Measurements from ENCODE around the gene ST8SIA1. TPM values are rescaled to one million over a fixed set of nuclear protein-coding genes. Genes with fewer than 3 reads are reported as not detected.

The ST8SIA1 gene
- total RNA-seq, 3 donors from 2014 or later: 2.6 to 11.1 (median 10.4) TPM

GRCh38 chr12:22285846-22286245 lies 48.7 kb downstream of the ST8SIA1 start:
- Histone ChIP-seq H3K36me3 (no peaks in the 10 kb centered on the region), H3K9me3 (no peaks in the 10 kb centered on the region), H3K4me3 (no peak overlapping the region), H3K27me3 (no peaks in the 10 kb centered on the region), H3K27ac (no peak overlapping the region), H3K4me1 (peaks cover 9 to 13% of the 10 kb centered on the region in 2 donors)
- DNase-seq (ENCODE audit: low spot score in 2 of 2): no peak
- no peak for TF ChIP-seq POLR2A (IDR thresholded peaks at IDR 0.05)
- no peak for TF ChIP-seq POLR2AphosphoS5 (IDR thresholded peaks at IDR 0.05)
- no peak for TF ChIP-seq CTCF (IDR thresholded peaks at IDR 0.05)
- intact Hi-C loops (cut with DNase I; ENCODE audit: low total_unique reads): no loop called here

GRCh38 chr12:22284871-22285270 lies 49.6 kb downstream of the ST8SIA1 start:
- H3K4me3 ChIP-seq: no peak overlapping the region
- no peak overlapping the region for H3K27ac ChIP-seq
- peaks cover 9 to 13% of the 10 kb centered on the region in 2 donors for H3K4me1 ChIP-seq
- TF ChIP-seq POLR2AphosphoS5 (IDR thresholded peaks at IDR 0.05): no peak
- no peak for TF ChIP-seq POLR2A (IDR thresholded peaks at IDR 0.05)
- TF ChIP-seq CTCF (IDR thresholded peaks at IDR 0.05): no peak
- H3K36me3 ChIP-seq: no peaks in the 10 kb centered on the region
- intact Hi-C loops (cut with DNase I; ENCODE audit: low total_unique reads): no loop called here
- H3K27me3 ChIP-seq: no peaks in the 10 kb centered on the region
- H3K9me3 ChIP-seq: no peaks in the 10 kb centered on the region
- DNase-seq (ENCODE audit: low spot score in 2 of 2): no peak

GRCh38 chr12:22283508-22283907 lies 51.0 kb downstream of the ST8SIA1 start:
- intact Hi-C loops (cut with DNase I; ENCODE audit: low total_unique reads): no loop called here
- H3K4me3 ChIP-seq: peak overlapping the region in 1 of 3 donors; percentile 2
- no peak for TF ChIP-seq POLR2A (IDR thresholded peaks at IDR 0.05)
- TF ChIP-seq POLR2AphosphoS5 (IDR thresholded peaks at IDR 0.05): no peak
- peak in 1 of 3 donors; percentile 18 for TF ChIP-seq CTCF (IDR thresholded peaks at IDR 0.05)

GRCh38 chr12:22283006-22283506 lies 51.5 kb downstream of the ST8SIA1 start:
- H3K27me3 ChIP-seq: no peaks in the 10 kb centered on the region
- intact Hi-C loops (cut with DNase I; ENCODE audit: low total_unique reads): no loop called here
- H3K4me1 ChIP-seq: peaks cover 9 to 13% of the 10 kb centered on the region in 2 donors
- no peaks in the 10 kb centered on the region for H3K9me3 ChIP-seq
- no peaks in the 10 kb centered on the region for H3K36me3 ChIP-seq
- no peak for DNase-seq (ENCODE audit: low spot score in 2 of 2)
- peak overlapping the region; percentile 69 to 90 for H3K27ac ChIP-seq
- no peak for TF ChIP-seq POLR2A (IDR thresholded peaks at IDR 0.05)
- no peak for TF ChIP-seq CTCF (IDR thresholded peaks at IDR 0.05)
- TF ChIP-seq POLR2AphosphoS5 (IDR thresholded peaks at IDR 0.05): no peak
- peak overlapping the region in 1 of 3 donors; percentile 2 for H3K4me3 ChIP-seq

More at GRCh38 chr12:22283508-22283907, 51.0 kb downstream of the ST8SIA1 start:
- Histone ChIP-seq H3K9me3 (no peaks in the 10 kb centered on the region), H3K4me1 (peaks cover 9 to 13% of the 10 kb centered on the region in 2 donors), H3K27me3 (no peaks in the 10 kb centered on the region), H3K27ac (peak overlapping the region; percentile 69 to 90), H3K36me3 (no peaks in the 10 kb centered on the region)
- no peak for DNase-seq (ENCODE audit: low spot score in 2 of 2)

GRCh38 chr12:22282283-22282682 lies 52.2 kb downstream of the ST8SIA1 start:
- Histone ChIP-seq H3K4me3 (peak overlapping the region in 1 of 3 donors; percentile 18), H3K36me3 (no peaks in the 10 kb centered on the region), H3K9me3 (no peaks in the 10 kb centered on the region), H3K4me1 (peaks cover 9 to 13% of the 10 kb centered on the region in 2 donors), H3K27ac (peak overlapping the region; percentile 69 to 90), H3K27me3 (no peaks in the 10 kb centered on the region)
- intact Hi-C loops (cut with DNase I; ENCODE audit: low total_unique reads): no loop called here
- DNase-seq (ENCODE audit: low spot score in 2 of 2): no peak
- TF ChIP-seq POLR2A (IDR thresholded peaks at IDR 0.05) (no peak), CTCF (IDR thresholded peaks at IDR 0.05) (no peak), POLR2AphosphoS5 (IDR thresholded peaks at IDR 0.05) (peak in 1 of 3 donors; percentile 13)

Measured in breast epithelium (tissue), 4 donors.